Measurements from ENCODE around the gene NANOS2.
A peak's percentile ranks its signal among the peaks of the same experiment; 100 is the strongest.
"Not testable (repeated sequence)": the region's sequence is repeated elsewhere in the genome, so short reads cannot be mapped to it uniquely, and the experiment has no call there.

The NANOS2 gene

DNA sequence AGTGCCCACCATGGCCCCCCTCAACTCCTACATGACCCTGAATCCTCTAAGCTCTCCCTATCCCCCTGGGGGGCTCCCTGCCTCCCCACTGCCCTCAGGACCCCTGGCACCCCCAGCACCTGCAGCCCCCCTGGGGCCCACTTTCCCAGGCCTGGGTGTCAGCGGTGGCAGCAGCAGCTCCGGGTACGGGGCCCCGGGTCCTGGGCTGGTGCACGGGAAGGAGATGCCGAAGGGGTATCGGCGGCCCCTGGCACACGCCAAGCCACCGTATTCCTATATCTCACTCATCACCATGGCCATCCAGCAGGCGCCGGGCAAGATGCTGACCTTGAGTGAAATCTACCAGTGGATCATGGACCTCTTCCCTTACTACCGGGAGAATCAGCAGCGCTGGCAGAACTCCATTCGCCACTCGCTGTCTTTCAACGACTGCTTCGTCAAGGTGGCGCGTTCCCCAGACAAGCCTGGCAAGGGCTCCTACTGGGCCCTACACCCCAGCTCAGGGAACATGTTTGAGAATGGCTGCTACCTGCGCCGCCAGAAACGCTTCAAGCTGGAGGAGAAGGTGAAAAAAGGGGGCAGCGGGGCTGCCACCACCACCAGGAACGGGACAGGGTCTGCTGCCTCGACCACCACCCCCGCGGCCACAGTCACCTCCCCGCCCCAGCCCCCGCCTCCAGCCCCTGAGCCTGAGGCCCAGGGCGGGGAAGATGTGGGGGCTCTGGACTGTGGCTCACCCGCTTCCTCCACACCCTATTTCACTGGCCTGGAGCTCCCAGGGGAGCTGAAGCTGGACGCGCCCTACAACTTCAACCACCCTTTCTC lies 42.3 kb downstream of the NANOS2 start:
- DNase-seq, result no peak

GRCh38 chr19:45870798-45871197 lies 43.8 kb downstream of the NANOS2 start:
- DNase-seq, result no peak

DNA sequence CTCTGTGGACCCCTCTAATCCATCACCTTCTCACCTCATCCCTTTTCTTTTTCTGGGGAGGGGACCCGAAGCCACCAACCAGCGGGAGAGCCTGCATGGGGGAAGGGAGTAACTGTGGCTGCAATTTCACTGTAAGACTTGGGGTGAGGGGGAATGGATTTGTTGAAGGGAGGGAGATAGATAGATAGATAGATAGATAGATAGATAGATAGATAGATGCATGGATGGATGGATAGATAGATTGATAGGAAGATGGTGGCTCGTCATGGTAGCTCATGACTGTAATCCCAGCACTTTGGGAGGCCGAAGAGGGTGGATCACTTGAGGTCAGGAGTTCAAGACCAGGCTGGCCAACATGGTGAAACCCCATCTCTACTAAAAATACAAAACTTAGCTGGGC lies 47.3 kb downstream of the NANOS2 start:
- not testable (repeated sequence) for DNase-seq

GRCh38 chr19:45866400-45867176 lies 48.0 kb downstream of the NANOS2 start:
- DNase-seq, result no peak

GRCh38 chr19:45865269-45865948 lies 49.2 kb downstream of the NANOS2 start:
- DNase-seq, result no peak

- DNase-seq, result no peak
Measured at GRCh38 chr19:45864629-45865082, 49.9 kb downstream of the NANOS2 start.

DNA sequence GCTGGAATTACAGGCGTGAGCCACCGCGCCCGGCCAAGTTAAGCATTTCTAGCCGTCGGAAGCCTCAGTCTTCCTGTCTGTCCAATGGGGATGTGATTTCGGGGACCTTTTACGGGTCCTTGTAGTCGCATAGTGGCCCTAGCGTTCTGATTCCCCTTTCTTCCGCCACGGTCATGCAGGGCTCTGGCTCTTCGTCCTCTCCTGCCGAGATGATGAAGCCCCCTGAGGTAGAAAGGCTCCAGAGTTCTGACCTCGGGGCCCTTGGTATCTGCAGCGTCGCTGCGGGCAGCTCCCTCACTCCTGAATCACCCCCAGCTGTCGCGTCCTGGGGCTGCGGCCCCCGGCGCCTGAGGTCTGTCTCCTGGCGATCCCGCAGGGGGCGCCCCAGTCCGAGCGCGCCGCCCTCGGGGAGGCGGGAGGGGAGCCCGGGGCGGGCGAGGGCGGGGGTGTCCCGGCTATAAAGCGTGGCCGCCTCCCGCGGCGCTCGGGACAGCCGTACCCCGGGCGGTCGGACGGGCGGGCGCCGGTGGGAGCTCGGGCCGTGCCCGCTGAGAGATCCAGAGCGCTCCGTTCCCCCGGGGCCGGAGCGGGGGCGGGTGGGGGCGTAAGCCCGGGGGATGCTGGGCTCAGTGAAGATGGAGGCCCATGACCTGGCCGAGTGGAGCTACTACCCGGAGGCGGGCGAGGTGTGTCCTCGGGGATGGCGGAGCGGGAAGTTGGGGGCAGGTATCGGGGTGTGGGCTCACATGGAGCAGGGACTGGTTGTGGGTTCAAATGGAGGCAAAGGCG lies 50.5 kb downstream of the NANOS2 start, which contains the start of gene FOXA3:
FOXA3 (plus strand) TSS at position 487 of the 789 bp plus-strand sequence; CDS start at position 618, 131 bp downstream.
- peak; percentile 60 for DNase-seq

GRCh38 chr19:45863335-45863839 lies 51.2 kb downstream of the NANOS2 start:
- DNase-seq, result no peak

Data from NCI-H510A (cell line).